Measurements from ENCODE around the gene GATAD2A. TPM values are rescaled to one million over a fixed set of nuclear protein-coding genes. Genes with fewer than 3 reads are reported as not detected.

The GATAD2A gene
- total and polyA plus RNA-seq, 2 donors from 2014 or later: 18.0 to 91.0 TPM

DNA sequence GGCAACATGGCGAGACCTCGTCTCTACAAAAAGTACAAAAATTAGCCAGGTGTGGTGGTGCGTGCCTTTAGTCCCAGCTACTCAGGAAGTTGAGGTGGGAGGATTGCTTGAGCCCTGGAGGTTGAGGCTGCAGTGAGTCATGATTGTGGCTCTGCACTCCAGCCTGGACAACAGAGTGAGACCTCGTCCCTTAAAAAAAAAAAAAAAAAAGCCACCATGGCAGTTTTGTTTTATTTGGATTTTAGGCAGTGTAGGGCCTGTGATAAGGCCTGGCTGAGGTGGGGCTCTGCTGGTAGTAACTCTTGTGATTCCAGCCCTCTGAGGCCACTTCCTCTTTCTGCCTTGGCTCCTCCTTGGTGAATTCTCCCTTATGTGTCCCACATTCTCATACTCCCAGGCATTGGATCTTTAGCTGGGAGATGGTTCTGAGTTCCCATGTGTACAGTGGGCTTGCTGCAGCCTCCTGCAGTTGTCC lies 39.2 kb downstream of the GATAD2A start:
- Histone ChIP-seq H3K4me1 (ENCODE audit: control insufficient read depth in 2 of 3, insufficient read depth in 2 of 3, low read depth in 1 of 3, low read length in 3 of 3) (peaks cover 0 to 13% (median 0%) of the 10 kb centered on the region in 3 donors), H3K4me3 (ENCODE audit: low read length in 3 of 3) (no peak overlapping the region), H3K9ac (ENCODE audit: low read length in 3 of 3) (no peak overlapping the region), H3K27ac (ENCODE audit: low read depth in 2 of 2, low read length in 2 of 2) (no peak overlapping the region), H3K9me3 (ENCODE audit: control insufficient read depth in 2 of 3, insufficient read depth in 1 of 3, low read length in 3 of 3) (no peaks in the 10 kb centered on the region), H3K36me3 (ENCODE audit: control insufficient read depth in 2 of 3, insufficient read depth in 3 of 3, low read length in 3 of 3) (peaks cover 0 to 8% (median 0%) of the 10 kb centered on the region in 3 donors), H3K27me3 (ENCODE audit: control insufficient read depth, insufficient read depth, low read length) (no peaks in the 10 kb centered on the region)
- no peak for FAIRE-seq
- TF ChIP-seq, protein P1, sequence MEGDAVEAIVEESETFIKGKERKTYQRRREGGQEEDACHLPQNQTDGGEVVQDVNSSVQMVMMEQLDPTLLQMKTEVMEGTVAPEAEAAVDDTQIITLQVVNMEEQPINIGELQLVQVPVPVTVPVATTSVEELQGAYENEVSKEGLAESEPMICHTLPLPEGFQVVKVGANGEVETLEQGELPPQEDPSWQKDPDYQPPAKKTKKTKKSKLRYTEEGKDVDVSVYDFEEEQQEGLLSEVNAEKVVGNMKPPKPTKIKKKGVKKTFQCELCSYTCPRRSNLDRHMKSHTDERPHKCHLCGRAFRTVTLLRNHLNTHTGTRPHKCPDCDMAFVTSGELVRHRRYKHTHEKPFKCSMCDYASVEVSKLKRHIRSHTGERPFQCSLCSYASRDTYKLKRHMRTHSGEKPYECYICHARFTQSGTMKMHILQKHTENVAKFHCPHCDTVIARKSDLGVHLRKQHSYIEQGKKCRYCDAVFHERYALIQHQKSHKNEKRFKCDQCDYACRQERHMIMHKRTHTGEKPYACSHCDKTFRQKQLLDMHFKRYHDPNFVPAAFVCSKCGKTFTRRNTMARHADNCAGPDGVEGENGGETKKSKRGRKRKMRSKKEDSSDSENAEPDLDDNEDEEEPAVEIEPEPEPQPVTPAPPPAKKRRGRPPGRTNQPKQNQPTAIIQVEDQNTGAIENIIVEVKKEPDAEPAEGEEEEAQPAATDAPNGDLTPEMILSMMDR (IDR thresholded peaks at IDR 0.05; ENCODE audit: borderline replicate concordance, extremely low read depth, insufficient read depth): no peak
- DNase-seq: peak in 1 of 5 donors; percentile 20
- intact Hi-C loops (cut with DNase I): no loop called here

DNA sequence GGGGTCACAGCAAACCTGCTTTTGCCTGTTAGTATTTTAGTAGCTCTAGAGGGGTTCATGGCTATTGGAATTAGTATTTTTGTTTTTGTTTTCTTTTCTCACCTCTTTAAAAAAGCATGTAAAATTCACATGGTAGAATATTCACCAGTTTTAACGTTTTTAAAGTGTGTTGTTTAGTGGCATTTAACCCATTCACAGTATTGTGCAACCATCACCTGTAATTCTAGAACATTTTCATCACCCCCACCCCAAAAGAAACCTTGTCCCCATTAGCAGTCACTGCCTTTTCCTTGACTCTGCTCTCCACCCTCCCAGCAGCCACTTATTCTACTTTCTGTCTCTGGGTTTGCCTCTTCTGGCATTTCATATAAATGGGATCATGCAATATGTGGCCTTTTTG lies 39.8 kb downstream of the GATAD2A start:
- Histone ChIP-seq H3K36me3 (ENCODE audit: control insufficient read depth in 2 of 3, insufficient read depth in 3 of 3, low read length in 3 of 3) (peaks cover 0 to 8% (median 0%) of the 10 kb centered on the region in 3 donors), H3K27ac (ENCODE audit: low read depth in 2 of 2, low read length in 2 of 2) (no peak overlapping the region), H3K4me3 (ENCODE audit: low read length in 3 of 3) (no peak overlapping the region), H3K4me1 (ENCODE audit: control insufficient read depth in 2 of 3, insufficient read depth in 2 of 3, low read depth in 1 of 3, low read length in 3 of 3) (peaks cover 0 to 13% (median 0%) of the 10 kb centered on the region in 3 donors), H3K9ac (ENCODE audit: low read length in 3 of 3) (no peak overlapping the region), H3K27me3 (ENCODE audit: control insufficient read depth, insufficient read depth, low read length) (no peaks in the 10 kb centered on the region), H3K9me3 (ENCODE audit: control insufficient read depth in 2 of 3, insufficient read depth in 1 of 3, low read length in 3 of 3) (no peaks in the 10 kb centered on the region)
- FAIRE-seq: no peak
- no peak for DNase-seq
- intact Hi-C loops (cut with DNase I): no loop called here
- TF ChIP-seq, protein P1 (IDR thresholded peaks at IDR 0.05; ENCODE audit: borderline replicate concordance, extremely low read depth, insufficient read depth): no peak

DNA sequence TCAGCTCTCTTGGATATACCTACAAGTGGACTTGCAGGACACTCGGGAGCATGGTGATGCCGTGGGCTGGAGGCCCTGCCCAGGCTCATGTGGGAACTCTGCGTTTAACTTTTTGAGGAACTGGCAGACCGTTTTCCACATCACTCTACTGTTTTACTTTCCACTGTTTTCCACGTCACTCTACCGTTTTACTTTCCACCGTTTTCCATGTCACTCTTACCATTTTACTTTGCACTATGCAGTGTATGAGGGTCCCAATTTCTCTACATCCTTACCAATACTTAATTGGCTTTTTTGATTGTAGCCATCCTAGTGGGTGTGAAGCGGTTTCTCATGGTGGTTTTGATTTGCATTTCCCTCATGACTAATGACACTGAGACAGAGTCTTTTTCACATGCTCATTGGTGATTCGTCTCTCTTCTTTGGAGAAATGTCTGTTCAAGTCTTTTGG lies 40.5 kb downstream of the GATAD2A start:
- H3K27ac ChIP-seq (ENCODE audit: low read depth in 2 of 2, low read length in 2 of 2): no peak overlapping the region
- H3K4me1 ChIP-seq (ENCODE audit: control insufficient read depth in 2 of 3, insufficient read depth in 2 of 3, low read depth in 1 of 3, low read length in 3 of 3): peaks cover 0 to 13% (median 0%) of the 10 kb centered on the region in 3 donors
- H3K36me3 ChIP-seq (ENCODE audit: control insufficient read depth in 2 of 3, insufficient read depth in 3 of 3, low read length in 3 of 3): peaks cover 0 to 8% (median 0%) of the 10 kb centered on the region in 3 donors
- FAIRE-seq (no peak), DNase-seq (peak in 1 of 5 donors; percentile 54)
- TF ChIP-seq, protein P1 (IDR thresholded peaks at IDR 0.05; ENCODE audit: borderline replicate concordance, extremely low read depth, insufficient read depth): no peak
- no peak overlapping the region for H3K9ac ChIP-seq (ENCODE audit: low read length in 3 of 3)
- intact Hi-C loops (cut with DNase I): no loop called here
- H3K9me3 ChIP-seq (ENCODE audit: control insufficient read depth in 2 of 3, insufficient read depth in 1 of 3, low read length in 3 of 3): no peaks in the 10 kb centered on the region
- no peak overlapping the region for H3K4me3 ChIP-seq (ENCODE audit: low read length in 3 of 3)
- no peaks in the 10 kb centered on the region for H3K27me3 ChIP-seq (ENCODE audit: control insufficient read depth, insufficient read depth, low read length)

All from kidney (tissue), 14 donors.